Measurements from ENCODE around the gene IL4I1. TPM values are rescaled to one million over a fixed set of nuclear protein-coding genes. Genes with fewer than 3 reads are reported as not detected.

IL4I1 gene
- total RNA-seq, 4 donors from 2014 or later = 0.15 to 1.1 TPM; not detected in 2

DNA sequence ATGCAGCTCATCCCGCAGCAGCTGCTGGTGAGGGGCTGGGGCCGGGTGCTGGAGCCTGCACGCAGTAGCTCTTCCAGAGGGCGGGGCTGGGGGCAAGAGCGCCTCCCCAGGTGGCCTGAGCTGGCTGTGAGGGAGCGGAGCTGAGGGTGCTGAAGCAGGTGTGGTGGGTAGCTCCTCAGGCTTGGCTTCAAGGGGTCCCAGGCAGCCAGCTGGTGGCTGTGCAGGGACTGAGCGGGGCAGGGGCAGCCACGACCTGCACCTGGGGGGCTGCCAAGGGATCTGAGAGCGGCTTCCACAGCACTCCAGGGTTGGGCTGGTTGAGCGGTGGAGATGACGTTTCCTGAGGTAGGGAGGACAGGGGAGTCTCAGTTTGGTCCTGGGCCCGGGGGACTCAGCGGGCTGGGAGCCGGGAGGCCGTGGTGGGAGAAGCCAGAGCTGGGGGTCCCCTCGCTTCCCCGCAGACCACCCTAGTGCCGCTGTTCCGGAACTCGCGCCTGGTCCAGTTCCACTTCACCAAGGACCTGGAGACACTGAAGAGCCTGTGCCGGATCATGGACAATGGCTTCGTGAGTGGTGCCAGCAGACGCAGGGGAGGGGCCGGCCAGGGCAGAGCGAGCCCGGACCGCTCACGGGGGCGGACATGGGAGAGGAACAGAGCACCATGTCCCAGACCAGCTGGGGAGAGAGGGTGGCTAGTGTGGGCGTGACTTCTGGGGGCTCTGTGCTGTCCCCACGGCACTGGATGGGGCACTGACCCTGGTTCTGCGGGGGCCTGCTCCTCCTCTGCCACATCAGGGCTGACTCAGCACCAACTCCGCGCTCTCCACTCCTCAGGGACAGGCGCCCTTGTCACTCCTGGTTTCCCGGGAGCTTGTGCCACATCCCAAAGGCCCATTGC lies 38.4 kb downstream of the IL4I1 start:
- Histone ChIP-seq H3K36me3 (peaks cover 0 to 57% of the 10 kb centered on the region in 2 donors), H3K9me3 (no peaks in the 10 kb centered on the region), H3K4me1 (peaks cover under 1 to 8% of the 10 kb centered on the region in 2 donors), H3K4me3 (no peak overlapping the region), H3K27ac (peak overlapping the region; percentile 5 to 57 (median 50)), H3K27me3 (no peaks in the 10 kb centered on the region)
- TF ChIP-seq POLR2A (IDR thresholded peaks at IDR 0.05) = no peak
- TF ChIP-seq, protein P1, sequence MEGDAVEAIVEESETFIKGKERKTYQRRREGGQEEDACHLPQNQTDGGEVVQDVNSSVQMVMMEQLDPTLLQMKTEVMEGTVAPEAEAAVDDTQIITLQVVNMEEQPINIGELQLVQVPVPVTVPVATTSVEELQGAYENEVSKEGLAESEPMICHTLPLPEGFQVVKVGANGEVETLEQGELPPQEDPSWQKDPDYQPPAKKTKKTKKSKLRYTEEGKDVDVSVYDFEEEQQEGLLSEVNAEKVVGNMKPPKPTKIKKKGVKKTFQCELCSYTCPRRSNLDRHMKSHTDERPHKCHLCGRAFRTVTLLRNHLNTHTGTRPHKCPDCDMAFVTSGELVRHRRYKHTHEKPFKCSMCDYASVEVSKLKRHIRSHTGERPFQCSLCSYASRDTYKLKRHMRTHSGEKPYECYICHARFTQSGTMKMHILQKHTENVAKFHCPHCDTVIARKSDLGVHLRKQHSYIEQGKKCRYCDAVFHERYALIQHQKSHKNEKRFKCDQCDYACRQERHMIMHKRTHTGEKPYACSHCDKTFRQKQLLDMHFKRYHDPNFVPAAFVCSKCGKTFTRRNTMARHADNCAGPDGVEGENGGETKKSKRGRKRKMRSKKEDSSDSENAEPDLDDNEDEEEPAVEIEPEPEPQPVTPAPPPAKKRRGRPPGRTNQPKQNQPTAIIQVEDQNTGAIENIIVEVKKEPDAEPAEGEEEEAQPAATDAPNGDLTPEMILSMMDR (IDR thresholded peaks at IDR 0.05 in 4 of 5, conservative IDR thresholded peaks at IDR 0.05 in 1 of 5) = no peak
- no peak for DNase-seq
- in situ Hi-C loops (cut with MboI; ENCODE audit: low sequenced_read_pairs in 4 of 4) = no loop called here
- intact Hi-C loops (cut with DNase I; ENCODE audit: low total_unique reads) = no loop called here
- no peak for ATAC-seq

DNA sequence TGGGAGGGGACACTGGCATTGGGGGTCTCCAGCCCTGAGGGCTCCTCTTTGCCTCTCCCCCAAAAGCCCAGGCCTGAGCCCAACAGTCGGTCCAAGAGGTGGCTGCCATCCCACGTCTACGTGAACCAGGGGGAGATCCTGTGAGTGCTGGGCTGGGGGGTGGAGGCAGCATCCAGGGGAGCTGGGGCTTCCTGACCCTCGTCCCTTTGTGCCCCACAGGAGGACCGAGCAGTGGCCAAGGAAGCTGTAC lies 38.9 kb downstream of the IL4I1 start:
- Histone ChIP-seq H3K4me1 (peaks cover 6 to 13% of the 10 kb centered on the region in 2 donors), H3K36me3 (peaks cover 0 to 57% of the 10 kb centered on the region in 2 donors), H3K27ac (peak overlapping the region in 3 of 4 donors; percentile 5 to 57 (median 52)), H3K4me3 (no peak overlapping the region), H3K27me3 (no peaks in the 10 kb centered on the region), H3K9me3 (no peaks in the 10 kb centered on the region)
- TF ChIP-seq, protein P1 (IDR thresholded peaks at IDR 0.05 in 4 of 5, conservative IDR thresholded peaks at IDR 0.05 in 1 of 5) = no peak
- intact Hi-C loops (cut with DNase I; ENCODE audit: low total_unique reads) (no loop called here), in situ Hi-C loops (cut with MboI; ENCODE audit: low sequenced_read_pairs in 4 of 4) (no loop called here)
- DNase-seq (no peak), ATAC-seq (no peak)

DNA sequence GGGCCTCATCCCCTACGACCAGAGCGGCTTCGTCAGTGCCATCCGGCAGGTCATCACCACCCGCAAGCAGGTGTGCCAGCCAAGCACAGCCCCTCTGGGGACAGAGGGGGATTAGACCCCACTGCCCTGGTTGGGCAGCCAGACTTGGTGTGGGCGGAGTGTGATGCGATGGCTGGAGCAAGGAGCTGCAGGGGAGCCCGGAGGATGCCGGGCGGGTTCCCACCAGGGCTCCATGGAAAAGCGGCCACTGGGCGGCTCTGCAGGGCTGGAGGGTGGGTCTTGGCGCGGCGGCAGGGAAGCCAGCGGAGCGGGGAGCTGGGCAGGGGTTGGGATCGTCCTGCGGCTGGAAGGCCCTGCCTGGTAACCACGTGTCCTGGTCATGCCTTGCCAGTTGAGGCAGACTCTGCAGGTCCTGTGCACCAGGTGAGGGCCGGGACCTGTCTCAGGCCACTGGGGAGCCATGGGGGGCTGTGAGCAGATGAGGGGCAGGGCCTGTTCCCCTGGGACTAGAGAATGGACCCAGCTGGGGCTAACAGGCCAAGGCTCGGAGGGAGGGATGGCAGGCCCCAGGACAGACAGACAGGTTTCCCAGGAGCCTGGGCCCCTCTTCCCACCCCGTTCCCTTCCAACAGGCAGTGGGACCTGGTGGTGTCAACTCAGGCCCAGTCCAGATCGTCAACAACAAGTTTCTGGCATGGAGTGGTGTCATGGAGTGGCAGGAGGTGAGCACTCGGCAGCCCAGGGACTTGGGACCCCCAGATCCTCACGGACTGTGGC lies 39.4 kb downstream of the IL4I1 start:
- Histone ChIP-seq H3K36me3 (peaks cover 0 to 57% of the 10 kb centered on the region in 2 donors), H3K4me3 (no peak overlapping the region), H3K27ac (peak overlapping the region in 2 of 4 donors; percentile 52 to 57), H3K4me1 (peaks cover 11 to 19% of the 10 kb centered on the region in 2 donors), H3K27me3 (no peaks in the 10 kb centered on the region), H3K9me3 (no peaks in the 10 kb centered on the region)
- ATAC-seq (no peak), DNase-seq (no peak)
- in situ Hi-C loops (cut with MboI; ENCODE audit: low sequenced_read_pairs in 4 of 4) = no loop called here
- no peak for TF ChIP-seq POLR2A (IDR thresholded peaks at IDR 0.05)
- TF ChIP-seq, protein P1 (IDR thresholded peaks at IDR 0.05 in 4 of 5, conservative IDR thresholded peaks at IDR 0.05 in 1 of 5) = no peak
- intact Hi-C loops (cut with DNase I; ENCODE audit: low total_unique reads) = no loop called here

DNA sequence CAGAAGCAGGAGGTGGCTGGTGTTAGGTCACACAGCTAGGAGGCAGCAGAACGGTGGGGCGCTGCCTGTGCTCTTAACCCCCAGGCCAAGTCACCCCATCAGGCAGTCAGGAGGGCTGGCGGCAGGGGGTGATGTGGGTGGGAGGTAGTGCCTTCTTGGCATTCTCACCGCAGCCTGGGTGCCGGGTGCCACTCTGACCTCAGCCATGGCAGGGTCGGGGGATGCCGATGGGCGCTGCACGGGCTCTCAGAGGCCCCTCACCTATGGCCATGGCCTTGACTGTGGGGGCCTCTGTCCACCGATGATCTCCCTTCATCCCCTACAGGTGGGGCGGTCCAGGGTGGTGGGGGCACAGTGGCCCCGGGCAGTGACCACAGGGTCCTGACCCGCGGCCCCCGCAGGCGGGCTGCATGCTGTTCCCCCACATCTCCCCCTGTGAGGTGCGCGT lies 40.1 kb downstream of the IL4I1 start:
- no peak overlapping the region for H3K4me3 ChIP-seq
- H3K36me3 ChIP-seq = peaks cover 0 to 53% of the 10 kb centered on the region in 2 donors
- in situ Hi-C loops (cut with MboI; ENCODE audit: low sequenced_read_pairs in 4 of 4) = no loop called here
- ATAC-seq = no peak
- peak overlapping the region in 1 of 4 donors; percentile 1 for H3K27ac ChIP-seq
- TF ChIP-seq, protein P1 (IDR thresholded peaks at IDR 0.05 in 4 of 5, conservative IDR thresholded peaks at IDR 0.05 in 1 of 5) = no peak
- TF ChIP-seq POLR2A (IDR thresholded peaks at IDR 0.05) = no peak
- DNase-seq = no peak
- no peaks in the 10 kb centered on the region for H3K9me3 ChIP-seq
- H3K4me1 ChIP-seq = peaks cover 16 to 24% of the 10 kb centered on the region in 2 donors
- H3K27me3 ChIP-seq = no peaks in the 10 kb centered on the region
- intact Hi-C loops (cut with DNase I; ENCODE audit: low total_unique reads) = no loop called here
